Measurements from ENCODE around the gene CCNDBP1. TPM values are rescaled to one million over a fixed set of nuclear protein-coding genes. Genes with fewer than 3 reads are reported as not detected.

CCNDBP1 gene
- total RNA-seq, 1 donor from 2014 or later: 39.0 TPM

DNA sequence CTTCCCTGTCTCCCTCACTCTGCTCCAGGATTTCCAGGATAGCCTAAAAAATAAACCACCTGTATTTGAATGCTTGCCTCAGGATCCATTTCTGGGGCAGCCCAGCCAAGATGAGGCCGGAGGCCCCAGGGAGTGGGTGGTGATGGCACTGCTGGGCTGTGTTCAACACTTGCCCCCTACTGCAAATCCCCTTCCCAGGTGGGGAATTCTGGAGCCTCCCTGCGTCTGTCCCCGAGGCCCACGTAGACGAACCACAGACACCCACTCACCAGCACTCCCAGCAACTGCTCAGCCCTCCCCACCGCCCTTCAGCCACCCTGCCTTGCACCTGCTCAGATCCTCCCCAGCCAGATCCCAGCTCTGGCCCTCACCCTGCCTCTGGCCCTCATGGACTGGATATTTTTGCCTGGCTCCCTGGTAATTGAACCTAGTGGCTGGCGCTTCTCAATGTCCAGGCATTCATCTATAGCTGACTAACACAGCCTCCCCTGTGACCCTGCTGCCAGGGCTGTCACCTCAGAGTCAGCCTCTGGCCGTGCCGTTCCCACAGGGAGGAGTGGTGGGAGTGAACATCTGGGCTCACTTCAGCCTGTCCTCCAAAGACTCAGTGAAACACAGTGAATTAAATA is 52.8 kb downstream of the CCNDBP1 start:
- Histone ChIP-seq H3K27me3 (ENCODE audit: control insufficient read depth, insufficient read depth, low read length) (peaks cover 2% of the 10 kb centered on the region), H3K36me3 (ENCODE audit: control insufficient read depth, insufficient read depth, low read length) (no peaks in the 10 kb centered on the region), H3K4me3 (ENCODE audit: low read depth, low read length) (no peak overlapping the region)
- no peak for FAIRE-seq
- TF ChIP-seq, protein P1, sequence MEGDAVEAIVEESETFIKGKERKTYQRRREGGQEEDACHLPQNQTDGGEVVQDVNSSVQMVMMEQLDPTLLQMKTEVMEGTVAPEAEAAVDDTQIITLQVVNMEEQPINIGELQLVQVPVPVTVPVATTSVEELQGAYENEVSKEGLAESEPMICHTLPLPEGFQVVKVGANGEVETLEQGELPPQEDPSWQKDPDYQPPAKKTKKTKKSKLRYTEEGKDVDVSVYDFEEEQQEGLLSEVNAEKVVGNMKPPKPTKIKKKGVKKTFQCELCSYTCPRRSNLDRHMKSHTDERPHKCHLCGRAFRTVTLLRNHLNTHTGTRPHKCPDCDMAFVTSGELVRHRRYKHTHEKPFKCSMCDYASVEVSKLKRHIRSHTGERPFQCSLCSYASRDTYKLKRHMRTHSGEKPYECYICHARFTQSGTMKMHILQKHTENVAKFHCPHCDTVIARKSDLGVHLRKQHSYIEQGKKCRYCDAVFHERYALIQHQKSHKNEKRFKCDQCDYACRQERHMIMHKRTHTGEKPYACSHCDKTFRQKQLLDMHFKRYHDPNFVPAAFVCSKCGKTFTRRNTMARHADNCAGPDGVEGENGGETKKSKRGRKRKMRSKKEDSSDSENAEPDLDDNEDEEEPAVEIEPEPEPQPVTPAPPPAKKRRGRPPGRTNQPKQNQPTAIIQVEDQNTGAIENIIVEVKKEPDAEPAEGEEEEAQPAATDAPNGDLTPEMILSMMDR (IDR thresholded peaks at IDR 0.05; ENCODE audit: insufficient read depth, low read length, severe bottlenecking): no peak
- DNase-seq (ENCODE audit: low read depth): no peak

DNA sequence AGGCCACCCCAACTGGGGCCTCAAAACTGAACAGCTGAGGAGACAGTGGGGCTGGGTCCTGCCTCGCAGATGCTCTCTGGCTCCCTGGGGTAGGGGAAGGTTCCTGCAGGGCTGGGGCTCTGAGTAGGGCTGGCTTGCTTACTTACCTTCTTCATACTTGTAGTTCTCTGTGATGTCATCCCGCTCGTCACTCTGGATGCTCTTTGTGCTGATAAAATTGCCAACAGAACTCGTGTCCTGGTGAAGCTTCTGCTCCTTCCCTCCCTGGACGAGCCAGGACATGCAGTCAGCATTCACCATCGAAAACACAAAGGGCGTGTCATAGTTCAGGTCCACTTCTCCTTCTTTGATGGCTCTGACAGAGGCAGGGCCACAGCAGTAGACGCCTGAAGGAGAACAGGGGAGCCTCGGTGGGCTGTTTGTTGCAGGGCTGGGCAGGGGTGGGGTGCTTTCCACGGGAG is 53.5 kb downstream of the CCNDBP1 start:
- FAIRE-seq (no peak), DNase-seq (ENCODE audit: low read depth) (peak; percentile 67)

DNA sequence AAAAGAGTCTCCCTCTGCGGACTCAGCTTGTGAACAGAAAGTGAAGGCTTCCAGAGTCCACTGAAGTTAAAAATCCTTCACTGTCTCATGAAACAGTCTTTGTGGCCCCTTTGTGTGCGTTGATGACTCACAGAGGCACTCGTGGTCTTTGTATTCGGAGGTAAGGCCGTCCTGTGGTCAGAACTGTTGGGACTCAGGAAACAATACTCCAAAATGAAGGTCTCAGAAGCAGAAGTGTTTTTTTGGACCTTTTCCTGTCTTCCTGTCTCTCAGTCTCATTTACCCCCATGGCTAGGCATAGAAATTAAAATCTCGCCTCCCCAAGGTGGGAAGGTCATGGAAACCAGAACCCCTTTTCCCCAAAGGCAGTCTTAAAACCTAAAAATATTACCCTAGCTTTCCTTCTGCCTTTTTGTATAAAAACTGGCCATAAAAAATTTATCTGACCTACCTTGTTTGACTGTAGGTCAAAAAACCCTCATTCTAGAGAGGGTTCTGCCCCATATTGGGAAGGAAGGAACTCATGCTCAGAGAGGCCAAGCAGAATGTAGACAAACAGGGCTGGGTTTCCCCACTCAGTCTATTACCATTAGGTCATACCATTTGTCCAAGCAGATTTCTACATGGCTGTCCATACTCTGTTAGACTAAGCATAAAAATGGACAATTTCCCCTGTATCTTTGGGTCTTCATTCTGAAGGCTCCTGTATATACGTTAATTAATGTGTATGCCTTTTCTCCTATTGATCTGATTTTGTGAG is 54.7 kb downstream of the CCNDBP1 start:
- Histone ChIP-seq H3K4me3 (ENCODE audit: low read depth, low read length) (no peak overlapping the region), H3K27me3 (ENCODE audit: control insufficient read depth, insufficient read depth, low read length) (peaks cover 2% of the 10 kb centered on the region), H3K36me3 (ENCODE audit: control insufficient read depth, insufficient read depth, low read length) (no peaks in the 10 kb centered on the region)
- TF ChIP-seq, protein P1 (IDR thresholded peaks at IDR 0.05; ENCODE audit: insufficient read depth, low read length, severe bottlenecking): no peak
- FAIRE-seq (no peak), DNase-seq (ENCODE audit: low read depth) (no peak)

More for the DNA sequence above, 53.5 kb downstream of the CCNDBP1 start:
- H3K27me3 ChIP-seq (ENCODE audit: control insufficient read depth, insufficient read depth, low read length): peaks cover 2% of the 10 kb centered on the region
- no peak overlapping the region for H3K4me3 ChIP-seq (ENCODE audit: low read depth, low read length)
- H3K36me3 ChIP-seq (ENCODE audit: control insufficient read depth, insufficient read depth, low read length): no peaks in the 10 kb centered on the region
- TF ChIP-seq, protein P1 (IDR thresholded peaks at IDR 0.05; ENCODE audit: insufficient read depth, low read length, severe bottlenecking): no peak

GRCh38 chr15:43241100-43241499 is 55.9 kb downstream of the CCNDBP1 start:
- H3K36me3 ChIP-seq (ENCODE audit: control insufficient read depth, insufficient read depth, low read length): no peaks in the 10 kb centered on the region
- H3K27me3 ChIP-seq (ENCODE audit: control insufficient read depth, insufficient read depth, low read length): peaks cover 2% of the 10 kb centered on the region
- TF ChIP-seq, protein P1 (IDR thresholded peaks at IDR 0.05; ENCODE audit: insufficient read depth, low read length, severe bottlenecking): no peak
- no peak overlapping the region for H3K4me3 ChIP-seq (ENCODE audit: low read depth, low read length)
- DNase-seq (ENCODE audit: low read depth) (no peak), FAIRE-seq (peak; percentile 76)

DNA sequence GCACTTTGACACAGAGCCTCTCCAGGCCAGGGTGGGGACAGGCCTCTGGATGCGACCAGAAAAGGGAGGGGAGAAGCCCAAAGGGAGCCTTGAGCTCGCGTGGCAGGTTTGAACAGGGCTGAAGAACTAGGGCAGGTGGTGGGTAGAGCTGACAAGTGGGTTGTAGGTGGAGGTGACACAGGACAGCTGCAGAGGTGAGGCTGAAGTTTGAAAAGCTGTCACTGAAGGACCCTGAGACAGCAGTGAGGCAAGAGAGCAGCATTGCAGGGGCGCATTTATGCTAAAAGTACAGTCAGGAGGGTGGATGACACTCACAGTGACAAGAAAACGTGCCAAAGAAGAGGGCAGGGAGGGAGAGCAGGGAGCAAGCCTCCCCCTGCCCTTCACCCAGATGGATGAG is 57.4 kb downstream of the CCNDBP1 start:
- FAIRE-seq: no peak
- Histone ChIP-seq H3K36me3 (ENCODE audit: control insufficient read depth, insufficient read depth, low read length) (no peaks in the 10 kb centered on the region), H3K4me3 (ENCODE audit: low read depth, low read length) (no peak overlapping the region), H3K27me3 (ENCODE audit: control insufficient read depth, insufficient read depth, low read length) (peaks cover 2% of the 10 kb centered on the region)
- DNase-seq (ENCODE audit: low read depth): no peak
- TF ChIP-seq, protein P1 (IDR thresholded peaks at IDR 0.05; ENCODE audit: insufficient read depth, low read length, severe bottlenecking): no peak
